ENCODE measurements around the gene F13B.
"Not testable (repeated sequence)": the region's sequence is repeated elsewhere in the genome, so short reads cannot be mapped to it uniquely, and the experiment has no call there.

Gene F13B, protein sequence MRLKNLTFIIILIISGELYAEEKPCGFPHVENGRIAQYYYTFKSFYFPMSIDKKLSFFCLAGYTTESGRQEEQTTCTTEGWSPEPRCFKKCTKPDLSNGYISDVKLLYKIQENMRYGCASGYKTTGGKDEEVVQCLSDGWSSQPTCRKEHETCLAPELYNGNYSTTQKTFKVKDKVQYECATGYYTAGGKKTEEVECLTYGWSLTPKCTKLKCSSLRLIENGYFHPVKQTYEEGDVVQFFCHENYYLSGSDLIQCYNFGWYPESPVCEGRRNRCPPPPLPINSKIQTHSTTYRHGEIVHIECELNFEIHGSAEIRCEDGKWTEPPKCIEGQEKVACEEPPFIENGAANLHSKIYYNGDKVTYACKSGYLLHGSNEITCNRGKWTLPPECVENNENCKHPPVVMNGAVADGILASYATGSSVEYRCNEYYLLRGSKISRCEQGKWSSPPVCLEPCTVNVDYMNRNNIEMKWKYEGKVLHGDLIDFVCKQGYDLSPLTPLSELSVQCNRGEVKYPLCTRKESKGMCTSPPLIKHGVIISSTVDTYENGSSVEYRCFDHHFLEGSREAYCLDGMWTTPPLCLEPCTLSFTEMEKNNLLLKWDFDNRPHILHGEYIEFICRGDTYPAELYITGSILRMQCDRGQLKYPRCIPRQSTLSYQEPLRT

GRCh38 chr1:197066719-197067456, at the start of gene F13B:
F13B (minus strand) TSS chr1:197067260; CDS start chr1:197067223, 37 bp downstream.
- no peak for DNase-seq

DNA sequence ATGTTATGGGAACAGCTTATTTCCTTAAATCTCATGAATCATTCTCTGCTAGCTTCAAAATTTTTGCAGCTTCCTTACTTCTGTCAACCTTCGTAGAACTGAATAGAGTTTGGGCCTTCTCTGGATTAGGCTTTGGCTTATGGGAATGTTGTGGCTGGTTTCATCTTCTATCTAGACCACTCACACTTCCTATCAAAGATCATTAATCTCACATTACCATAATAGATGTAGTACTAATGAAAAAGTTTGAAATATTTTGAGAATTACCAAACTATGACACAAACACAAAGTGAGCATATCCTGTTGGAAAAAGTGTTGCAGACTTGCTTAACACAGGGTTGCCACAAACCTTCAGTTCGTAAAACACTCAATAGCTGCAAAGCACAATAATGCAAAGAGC, 49.1 kb upstream of the F13B start:
- no peak for DNase-seq

DNA sequence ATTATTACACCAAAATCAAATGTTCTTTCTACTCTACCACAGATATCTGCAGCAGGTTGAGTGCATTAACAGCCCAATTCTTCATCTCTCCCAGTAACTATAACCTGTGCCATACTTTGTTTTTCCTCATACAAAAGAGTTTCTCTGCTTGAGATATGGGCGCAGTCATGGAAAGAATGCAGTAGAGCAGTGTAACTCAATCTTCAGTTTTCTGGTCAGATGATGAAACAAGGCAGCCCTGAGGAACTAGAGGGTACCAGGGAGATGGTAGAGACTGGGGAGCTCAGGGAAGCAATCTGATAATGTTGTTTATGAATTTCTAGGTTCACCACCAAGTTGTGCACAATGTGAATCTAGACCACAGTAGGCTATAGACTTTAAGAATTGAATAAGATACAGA, 39.8 kb upstream of the F13B start:
- DNase-seq: no peak

- no peak for DNase-seq
Observed at GRCh38 chr1:197103300-197103699, 36.2 kb upstream of the F13B start.

- no peak for DNase-seq
Observed at GRCh38 chr1:197101978-197102377, 34.9 kb upstream of the F13B start.

- DNase-seq: no peak
Observed at GRCh38 chr1:197100677-197101076, 33.6 kb upstream of the F13B start.

GRCh38 chr1:197099444-197099843, 32.4 kb upstream of the F13B start:
- no peak for DNase-seq

- DNase-seq: not testable (repeated sequence)
Observed at GRCh38 chr1:197096971-197097370, 29.9 kb upstream of the F13B start.

GRCh38 chr1:197096137-197096536, 29.1 kb upstream of the F13B start:
- no peak for DNase-seq

DNA sequence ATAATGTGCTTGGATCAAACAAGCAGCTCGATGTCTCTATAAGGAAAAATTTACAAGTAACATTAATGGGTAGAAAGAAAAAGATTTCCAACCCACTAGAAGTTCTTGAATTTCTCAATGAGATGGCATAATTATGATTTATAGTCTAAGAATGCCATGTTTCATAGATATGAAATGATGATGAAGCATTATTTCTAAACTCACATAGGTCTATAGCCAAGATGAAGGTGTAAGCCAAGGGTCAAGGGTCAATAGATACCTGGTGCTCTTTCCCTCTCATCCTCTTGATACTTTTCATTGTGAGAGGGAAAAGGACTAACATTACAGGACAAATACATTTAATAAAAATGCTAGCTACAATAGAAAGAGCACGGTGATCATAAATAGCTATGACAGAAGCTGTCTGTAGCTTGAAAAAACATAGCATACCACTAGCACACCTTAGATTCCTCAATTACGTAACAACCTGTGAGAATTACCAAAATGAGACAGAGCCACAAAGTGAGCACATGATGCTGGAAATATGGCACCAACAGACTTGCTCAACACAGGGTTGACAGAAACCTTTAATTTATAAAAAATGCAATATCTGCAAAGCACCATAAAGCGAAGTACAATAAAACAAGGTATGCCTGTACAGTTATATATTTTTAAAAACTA, 26.3 kb upstream of the F13B start:
- no peak for DNase-seq

GRCh38 chr1:197092491-197093023, 25.5 kb upstream of the F13B start:
- DNase-seq: no peak

GRCh38 chr1:197083474-197083873, 16.4 kb upstream of the F13B start:
- no peak for DNase-seq

- no peak for DNase-seq
Observed at GRCh38 chr1:197081117-197081753, 14.2 kb upstream of the F13B start.

- no peak for DNase-seq
Observed at GRCh38 chr1:197080323-197080722, 13.3 kb upstream of the F13B start.

DNA sequence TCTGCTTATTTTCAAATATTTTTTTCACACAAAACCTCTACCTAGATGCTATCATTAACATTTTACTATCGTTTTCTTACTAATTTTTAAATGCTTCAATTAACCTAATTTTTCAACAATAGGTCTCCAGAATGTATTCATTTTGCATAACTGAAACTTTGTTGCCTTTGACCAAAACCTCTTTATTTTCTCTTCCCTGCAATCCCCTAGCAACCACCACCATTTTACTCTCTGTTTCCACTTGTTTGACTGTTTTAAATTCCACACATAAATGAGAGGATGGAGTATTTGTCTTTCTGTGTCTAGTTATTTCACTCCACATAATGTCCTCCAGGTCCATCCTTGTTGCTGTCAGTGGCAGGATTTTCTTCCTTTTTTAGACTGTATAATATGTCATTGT, 9.5 kb upstream of the F13B start:
- DNase-seq: no peak

GRCh38 chr1:197073978-197074377, 6.9 kb upstream of the F13B start:
- DNase-seq: no peak

- no peak for DNase-seq
Observed at GRCh38 chr1:197067457-197067818, 378 bp upstream of the F13B start.

DNA sequence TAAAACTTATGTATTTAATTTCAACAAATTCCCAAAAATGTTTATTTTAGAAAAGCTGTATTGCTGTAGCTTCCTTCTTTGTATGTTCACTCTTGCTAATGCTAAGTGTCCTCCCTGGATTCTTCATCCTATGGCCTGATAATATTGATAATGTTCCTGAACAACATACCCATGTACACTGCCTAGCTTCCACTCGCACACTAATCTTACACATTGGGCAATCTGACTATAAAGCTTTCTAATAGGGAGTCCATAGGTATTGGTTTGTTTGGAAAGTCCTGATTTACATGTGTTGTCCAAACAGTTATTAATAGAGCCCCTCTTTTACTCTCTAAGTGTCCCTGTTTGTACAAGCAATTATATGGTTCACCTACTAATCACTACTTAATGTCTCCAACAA, 783 bp downstream of the F13B start:
- no peak for DNase-seq

DNA sequence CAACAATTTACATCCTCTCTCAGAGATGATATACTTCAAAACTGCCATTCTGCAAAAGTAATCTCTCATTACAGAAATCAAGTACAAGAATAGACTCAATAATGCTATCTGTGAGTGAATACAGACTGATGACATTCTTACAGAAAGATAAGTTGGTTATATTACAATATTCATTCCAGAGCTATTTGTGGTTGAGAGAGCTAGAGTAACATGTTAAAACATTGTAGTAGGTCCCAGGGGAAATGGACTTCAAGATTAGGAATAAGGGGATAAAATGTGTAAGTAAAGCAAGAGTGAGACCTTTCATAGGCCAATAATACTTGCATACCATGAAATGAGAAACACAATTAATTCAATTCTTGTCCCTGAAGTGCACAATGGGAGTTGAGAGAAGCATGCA, 1.5 kb downstream of the F13B start:
- DNase-seq: no peak

- no peak for DNase-seq
Observed at GRCh38 chr1:197063212-197063611, 3.8 kb downstream of the F13B start.

GRCh38 chr1:197062692-197063091, 4.4 kb downstream of the F13B start:
- DNase-seq: no peak

DNA sequence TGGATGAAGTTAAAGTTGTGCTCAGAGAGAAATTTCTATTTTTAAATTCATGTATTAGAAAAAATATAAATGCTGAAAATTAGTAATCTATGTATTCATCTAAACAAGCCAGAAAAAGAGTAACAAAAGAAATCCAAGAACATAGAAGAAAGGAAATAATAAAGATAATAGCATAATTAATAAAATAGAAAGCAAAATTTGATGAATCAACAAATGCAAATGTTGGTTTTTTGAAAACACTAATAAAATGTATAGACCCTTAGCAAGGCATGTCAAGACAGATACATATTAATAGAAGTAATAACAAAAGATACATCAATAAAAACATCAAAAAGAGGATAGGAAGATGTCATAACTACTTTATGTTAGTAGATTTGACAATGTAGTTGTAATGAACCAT, 18.0 kb downstream of the F13B start:
- DNase-seq: no peak

Measured in GOT3 (cell line).